PFSK-1 (cell line): ENCODE data around the gene FAAP20.

Experiments
- POLR2AphosphoS5 ChIP-seq: IDR thresholded peaks from 2 replicates; pipeline ENCODE4 v1.6.1; 2012; ENCODE audit warnings: low read depth, mild to moderate bottlenecking, control low read depth, low read length, moderate library complexity
- REST ChIP-seq, 2 experiments: IDR thresholded peaks; 2 replicates each; pipeline versions ENCODE4 v1.6.1 to v1.8.0; 2011 to 2012; ENCODE audit warnings: low read depth in 2 of 2, low read length in 2 of 2, control low read depth in 1 of 2, inconsistent platforms in 1 of 2, mild to moderate bottlenecking in 1 of 2, moderate library complexity in 1 of 2; ENCODE audit not compliant: insufficient read depth in 1 of 2
- SIN3A ChIP-seq: IDR thresholded peaks from 2 replicates; pipeline ENCODE4 v1.6.1; 2012; ENCODE audit warnings: mild to moderate bottlenecking, low read length, moderate library complexity, borderline replicate concordance; ENCODE audit not compliant: insufficient read depth
- TAF1 ChIP-seq: IDR thresholded peaks from 2 replicates; pipeline ENCODE4 v1.6.1; 2012; ENCODE audit warnings: low read length, control low read depth, borderline replicate concordance; ENCODE audit not compliant: insufficient read depth

GRCh38 chr1:2150801-2151200, 43.8 kb downstream of the FAAP20 start:
- TF ChIP-seq POLR2AphosphoS5 (no peak), TAF1 (no peak), SIN3A (no peak), REST (IDR thresholded peaks at IDR 0.05; ENCODE audit: insufficient read depth in 1 of 2, low read depth in 2 of 2, low read length in 2 of 2) (no peak)
